Forelimb muscle (tissue), 1 donor: ENCODE data around the gene FBRS. TPM values are rescaled to one million over a fixed set of nuclear protein-coding genes. Genes with fewer than 3 reads are reported as not detected.
"Not testable (repeated sequence)": the region's sequence is repeated elsewhere in the genome, so short reads cannot be mapped to it uniquely, and the experiment has no call there.

Experiments
- DNase-seq: peaks from one replicate; pipeline ENCODE4 v3.0.0-alpha.2; 2013; ENCODE audit warnings: low read depth
- polyA plus RNA-seq: library from polyadenylated mRNA; unstranded; fragments of 120-200 nt; gene quantifications from one replicate; pipeline ENCODE4 v1.2.1, GENCODE V29; 2013; ENCODE audit not compliant: insufficient read length

The FBRS gene
- polyA plus RNA-seq: 33.8 TPM

DNA sequence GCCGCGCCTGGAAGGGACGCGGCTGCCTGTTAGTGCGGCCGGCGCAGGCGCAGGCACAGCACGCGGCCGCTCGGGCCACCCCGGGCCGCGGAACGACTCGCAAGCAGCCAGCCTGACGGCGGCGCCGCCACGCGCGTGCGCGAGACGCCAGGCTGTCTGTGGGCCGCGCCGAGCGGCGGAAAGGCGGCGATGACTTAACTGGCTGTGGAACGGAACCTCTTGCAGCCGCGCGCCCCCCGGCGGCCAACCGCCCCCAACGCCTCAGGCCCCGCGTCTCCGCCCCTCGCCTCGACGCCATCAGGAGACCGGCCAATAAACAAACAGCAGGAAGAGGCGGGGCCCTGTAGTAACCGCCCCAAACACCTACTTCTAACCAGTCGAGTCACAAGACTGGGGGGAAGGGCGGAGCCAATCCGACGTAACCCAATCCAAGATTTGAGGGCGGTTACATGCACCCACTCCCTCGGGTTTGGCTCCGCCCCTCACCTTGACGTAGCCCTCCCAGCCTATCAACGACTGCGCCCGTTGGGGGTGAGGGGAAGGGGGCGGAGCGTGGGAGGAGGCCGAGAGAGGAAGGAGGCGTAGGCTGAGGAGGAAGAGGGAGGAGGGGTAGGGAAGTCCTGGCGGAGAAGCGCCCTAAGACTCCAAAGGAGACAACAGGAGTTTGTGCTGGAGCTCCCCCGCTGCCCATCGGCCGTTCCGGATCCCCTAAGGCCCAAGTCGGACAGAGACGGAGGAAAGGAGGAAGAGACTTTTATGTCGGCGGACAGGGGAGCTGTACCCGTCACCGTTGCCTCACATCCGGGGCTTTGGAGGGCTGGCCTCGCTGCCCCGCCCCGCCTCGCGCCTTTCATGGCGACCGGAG lies at the start of gene FBRS:
Gene FBRS (plus strand): TSS at position 566 of the 865 bp plus-strand sequence. CDS start 1,088 bp downstream, outside the sequence.
- DNase-seq: peak; percentile 100

GRCh38 chr16:30609002-30609925 lies 49.0 kb upstream of the FBRS start:
- no peak for DNase-seq

DNA sequence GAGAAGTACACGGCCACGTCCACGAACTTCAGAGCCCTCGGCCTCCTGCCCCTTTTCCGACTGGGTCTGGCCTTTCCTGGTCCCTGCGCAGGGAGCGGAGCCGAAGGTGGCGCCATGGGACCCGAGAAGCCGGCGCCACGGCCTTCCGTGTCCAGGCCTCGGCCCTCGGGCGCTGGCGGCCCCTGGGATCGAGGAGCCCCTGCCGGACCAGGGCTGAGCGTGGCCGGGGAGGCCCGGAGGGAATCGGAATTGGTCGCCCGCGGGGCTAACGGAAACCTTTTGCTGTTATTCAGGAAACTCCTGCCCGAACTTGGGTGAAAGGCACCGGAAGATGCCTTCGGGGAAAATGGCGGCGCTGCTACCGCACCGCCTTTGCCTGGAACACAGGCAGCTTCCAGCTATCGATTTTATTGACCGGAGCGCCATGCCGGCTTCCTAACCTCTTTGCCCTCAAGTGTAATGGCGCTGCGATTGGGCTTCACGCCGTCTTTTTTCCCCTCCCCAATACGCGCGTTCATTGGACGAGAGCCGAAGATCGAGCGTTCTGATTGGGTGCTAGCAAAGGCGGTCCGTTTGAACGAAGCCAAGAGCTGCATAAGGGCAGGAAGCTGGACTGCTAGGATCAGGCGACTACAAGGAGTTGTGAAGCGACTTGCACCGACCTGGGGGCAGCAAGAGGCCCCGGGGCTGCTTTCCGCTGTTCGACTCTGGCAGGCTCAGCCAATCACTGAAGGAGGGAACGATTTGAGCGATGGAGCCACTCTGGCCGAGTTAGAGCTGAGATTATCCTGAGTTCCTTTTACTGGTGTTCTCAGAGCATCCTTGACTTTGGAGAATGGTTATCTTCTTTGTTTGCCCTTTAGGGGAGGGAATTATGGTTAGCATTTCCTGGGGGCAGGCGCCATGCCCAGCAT lies 48.0 kb upstream of the FBRS start, which contains the start of gene ZNF689:
Gene ZNF689 (minus strand): TSS at position 464 of the 914 bp plus-strand sequence. CDS start 348 bp downstream, at position 116.
- DNase-seq: peak; percentile 96

DNA sequence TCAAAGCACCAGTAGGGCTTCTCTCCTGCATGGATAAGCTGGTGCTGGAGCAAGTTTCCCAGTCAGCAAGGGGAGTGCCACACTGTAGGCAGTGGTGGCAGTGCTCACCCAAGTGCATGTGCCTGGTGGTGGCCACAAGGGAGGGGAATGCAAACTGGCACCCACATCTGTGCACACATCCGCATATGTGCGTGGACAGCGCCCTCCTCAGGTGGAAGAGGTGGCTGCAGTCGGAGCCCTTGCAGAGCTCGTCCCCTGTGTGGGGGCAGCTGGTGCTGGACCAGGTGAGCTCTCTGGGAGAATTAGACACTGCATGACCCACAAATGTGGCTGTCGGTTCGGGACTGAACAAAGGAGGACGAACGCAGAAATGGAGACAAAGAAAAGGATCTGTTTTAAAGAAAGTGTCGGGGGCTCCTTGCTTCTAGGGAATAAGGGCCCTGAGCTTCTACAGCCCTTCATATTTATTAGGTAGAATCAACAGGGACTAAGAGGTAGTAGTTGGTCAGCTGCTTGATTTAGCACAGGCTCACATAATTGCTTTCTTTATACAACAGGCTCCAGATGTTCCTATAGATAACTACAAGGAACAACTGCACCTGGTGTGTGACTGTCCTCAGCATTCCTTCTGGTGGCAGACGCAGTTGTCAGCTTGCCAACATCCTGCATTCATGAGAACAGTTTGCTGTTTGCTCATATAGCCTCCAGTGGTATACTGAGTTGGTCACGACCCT lies 42.7 kb upstream of the FBRS start:
- DNase-seq: no peak

DNA sequence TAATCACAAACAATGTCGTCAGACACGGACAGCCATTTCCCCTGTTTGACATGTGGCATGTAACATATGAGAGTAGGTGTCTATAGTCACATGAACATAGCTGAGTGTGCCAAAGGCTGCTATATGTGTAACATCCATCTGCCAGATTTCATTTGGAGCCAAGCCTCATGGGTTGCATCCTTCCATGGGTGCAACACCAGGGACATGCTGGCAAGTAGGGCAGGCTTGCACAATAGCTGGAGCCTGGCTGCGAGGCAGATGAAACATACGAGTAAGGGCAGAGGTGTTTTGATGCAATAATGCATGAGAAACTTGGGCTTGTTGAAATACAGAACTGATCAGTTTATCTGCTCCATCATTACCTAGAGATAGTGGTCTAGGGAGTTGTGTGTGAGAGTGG lies 39.0 kb upstream of the FBRS start:
- DNase-seq: no peak

- DNase-seq: no peak
These were observed 38.6 kb upstream of the FBRS start for GRCh38 chr16:30619638-30620037.

GRCh38 chr16:30620169-30620568 lies 38.1 kb upstream of the FBRS start:
- DNase-seq: no peak

DNA sequence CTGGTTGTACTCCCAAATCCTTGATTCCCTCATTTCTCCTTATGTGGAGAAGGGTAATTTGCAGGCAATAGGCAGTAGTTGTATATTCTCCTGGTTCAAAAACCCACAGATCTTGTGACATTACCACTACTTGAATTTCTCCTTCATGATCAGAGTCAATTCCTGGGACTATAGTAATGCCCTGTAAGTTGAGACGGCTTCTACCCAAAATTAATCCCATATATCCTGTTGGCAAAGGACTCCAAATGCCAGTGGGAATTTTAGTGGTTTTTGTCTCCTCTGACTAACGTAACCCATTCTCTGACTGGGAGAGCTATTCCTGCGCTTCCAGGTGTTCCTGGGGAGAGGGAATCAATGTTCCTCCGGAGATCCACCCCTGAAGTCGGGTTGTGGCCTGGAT lies 36.5 kb upstream of the FBRS start:
- no peak for DNase-seq

- no peak for DNase-seq
These were observed 35.7 kb upstream of the FBRS start for GRCh38 chr16:30622455-30623032.

DNA sequence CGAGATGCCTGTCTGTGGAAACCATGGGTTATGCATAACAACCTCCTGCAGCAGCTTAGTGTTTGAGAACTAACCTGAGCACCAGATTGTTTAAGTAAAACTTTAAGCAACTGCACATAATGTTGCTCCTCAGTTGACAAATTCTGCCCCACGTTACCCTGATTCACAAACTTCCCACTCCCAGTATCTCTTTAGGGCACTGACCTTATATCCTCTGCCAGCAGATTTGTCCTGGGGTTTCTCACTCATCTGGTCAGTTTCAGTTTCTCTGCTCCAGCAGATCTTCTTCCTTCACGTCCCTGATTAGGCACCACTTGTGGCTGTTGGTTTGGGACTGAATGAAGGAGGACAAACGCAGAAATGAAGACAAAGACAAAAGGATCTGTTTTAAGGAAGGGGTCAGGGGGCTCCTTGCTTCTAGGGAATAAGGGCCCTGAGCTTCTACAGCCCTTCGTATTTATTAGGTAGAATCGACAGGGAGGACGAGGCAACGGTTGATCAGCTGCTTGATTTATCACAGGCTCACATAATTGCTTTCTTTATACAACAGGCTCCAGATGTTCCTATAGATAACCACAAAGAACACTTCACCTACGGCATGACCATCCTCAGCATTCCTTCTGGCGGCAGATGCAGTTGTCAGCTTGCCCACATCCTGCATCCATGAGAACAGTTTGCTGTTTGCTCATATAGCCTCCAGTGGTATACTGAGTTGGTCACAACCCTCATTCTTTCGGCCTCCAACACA lies 34.5 kb upstream of the FBRS start:
- no peak for DNase-seq

- no peak for DNase-seq
These were observed 32.0 kb upstream of the FBRS start for GRCh38 chr16:30626236-30626635.

DNA sequence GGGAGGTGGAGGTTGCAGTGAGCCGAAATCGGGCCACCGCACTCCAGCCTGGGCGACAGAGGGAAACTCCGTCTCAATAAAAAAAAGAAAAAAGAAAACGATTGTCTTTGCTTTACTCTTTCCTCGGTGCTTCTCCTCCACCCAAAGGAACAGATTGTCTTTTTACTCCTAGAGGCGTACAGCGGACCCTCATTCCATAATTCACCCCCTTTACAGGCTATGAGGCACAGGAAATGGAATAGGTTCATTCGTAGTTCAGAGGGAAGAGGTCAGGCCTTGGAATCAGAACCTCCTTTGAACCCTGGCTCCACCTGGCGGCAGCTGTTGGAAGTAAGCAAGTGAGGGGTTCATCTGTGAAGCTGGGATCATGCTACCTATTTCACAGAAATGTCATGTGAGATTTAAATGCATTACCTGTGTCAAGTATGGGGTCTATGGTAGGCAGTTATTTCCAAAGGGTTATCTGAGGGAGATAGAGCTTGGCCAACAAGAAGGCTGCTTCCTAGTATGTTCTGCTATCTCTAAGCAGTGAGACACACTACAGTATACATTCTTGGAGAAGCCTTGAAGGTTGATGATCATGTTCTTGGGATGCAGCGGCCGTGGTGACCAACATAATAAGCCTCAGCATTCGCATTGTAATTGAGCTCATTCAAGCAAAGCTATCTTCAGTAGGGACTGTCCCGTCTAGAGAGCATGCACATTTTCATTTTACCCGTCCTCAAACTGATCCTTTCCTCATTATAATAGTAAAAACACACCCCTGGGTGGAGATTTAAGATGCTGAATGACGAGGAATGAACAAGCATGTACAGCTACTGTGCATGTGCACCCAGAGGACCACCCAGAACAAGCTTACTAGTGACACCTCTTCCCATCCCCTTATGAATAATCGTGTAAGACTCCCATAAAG lies 29.3 kb upstream of the FBRS start:
- no peak for DNase-seq

DNA sequence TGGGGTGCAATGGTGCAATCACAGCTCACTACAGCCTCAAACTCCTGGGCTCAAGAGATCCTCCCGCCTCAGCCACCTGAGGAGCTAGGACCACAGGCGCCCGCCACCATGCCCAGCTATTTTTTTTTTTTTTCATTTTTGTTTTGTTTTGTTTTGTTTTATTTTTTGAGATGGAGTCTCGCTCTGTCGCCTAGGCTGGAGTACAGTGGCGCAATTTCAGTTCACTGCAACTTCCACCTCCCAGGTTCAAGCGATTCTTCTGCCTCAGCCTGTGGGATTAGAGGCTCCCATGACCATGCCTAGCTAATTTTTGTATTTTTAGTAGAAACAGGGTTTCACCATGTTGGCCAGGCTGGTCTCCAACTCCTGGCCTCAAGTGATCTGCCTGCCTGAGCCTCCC lies 25.8 kb upstream of the FBRS start:
- DNase-seq: not testable (repeated sequence)

DNA sequence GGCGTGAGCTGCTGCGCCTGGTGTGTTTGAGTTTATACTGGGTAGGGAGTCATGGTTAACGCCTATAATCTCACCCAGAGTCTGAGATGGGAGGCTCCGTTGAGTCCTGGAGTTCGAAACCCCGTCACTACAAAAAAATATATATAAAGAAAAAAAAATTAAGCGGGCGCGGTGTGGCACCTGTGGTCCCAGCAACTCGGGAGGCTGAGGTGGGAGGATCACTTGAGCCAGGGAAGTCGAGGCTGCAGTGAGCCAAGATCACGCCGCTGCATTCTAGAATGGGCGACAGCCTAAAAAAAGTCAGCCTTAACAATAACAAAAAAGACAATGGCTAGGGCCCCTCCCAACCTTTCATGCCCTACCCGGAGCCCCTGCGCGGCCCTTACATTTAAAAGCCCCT lies 24.7 kb upstream of the FBRS start:
- no peak for DNase-seq

GRCh38 chr16:30636599-30636998 lies 21.6 kb upstream of the FBRS start:
- no peak for DNase-seq

DNA sequence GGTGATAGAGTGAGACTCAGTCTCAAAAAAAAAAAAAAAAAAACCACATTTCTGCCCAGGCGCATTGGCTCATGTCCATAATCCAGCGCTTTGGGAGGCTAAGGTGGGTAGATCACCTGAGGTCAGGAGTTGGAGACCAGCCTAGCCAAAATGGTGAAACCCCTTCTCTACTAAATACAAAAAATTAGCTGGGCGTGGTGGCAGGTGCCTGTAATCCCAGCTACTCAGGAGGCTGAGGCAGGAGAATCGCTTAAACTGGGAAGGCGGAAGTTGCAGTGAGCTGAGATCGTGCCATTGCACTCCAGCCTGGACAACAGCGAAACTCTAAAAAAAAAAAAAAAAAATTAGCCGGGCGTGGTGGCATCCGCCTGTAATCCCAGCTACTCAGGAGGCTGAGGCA lies 21.1 kb upstream of the FBRS start:
- not testable (repeated sequence) for DNase-seq

GRCh38 chr16:30637944-30638343 lies 20.3 kb upstream of the FBRS start:
- no peak for DNase-seq

DNA sequence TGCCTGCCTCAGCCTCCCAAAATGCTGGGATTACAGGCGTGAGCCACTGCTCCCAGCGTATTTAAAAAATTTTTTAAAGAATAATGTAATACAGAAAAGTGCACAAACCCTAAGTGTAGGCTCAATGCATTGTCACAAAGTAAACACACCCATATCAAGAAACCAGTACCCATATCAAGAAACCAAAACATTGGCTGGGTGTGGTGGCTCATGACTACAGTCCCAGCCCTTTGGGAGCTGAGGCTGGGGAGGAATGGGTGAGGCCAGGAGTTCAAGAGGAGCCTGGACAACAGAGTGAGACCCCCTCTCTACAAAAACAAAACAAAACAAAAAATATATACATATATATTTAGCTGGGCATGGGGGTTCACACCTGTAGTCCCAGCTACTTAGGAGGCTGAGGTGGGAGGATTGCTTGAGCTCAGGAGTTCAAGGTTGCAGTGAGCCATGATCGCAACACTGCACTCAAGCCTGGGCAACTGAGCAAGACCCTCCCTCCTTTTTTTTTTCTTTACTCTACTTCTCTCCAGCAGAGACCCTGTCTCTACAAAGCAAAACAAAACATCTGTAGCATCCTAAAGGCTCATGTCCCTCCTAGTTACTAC lies 16.8 kb upstream of the FBRS start:
- no peak for DNase-seq
